ENCODE data around the gene UQCC5.

DNA sequence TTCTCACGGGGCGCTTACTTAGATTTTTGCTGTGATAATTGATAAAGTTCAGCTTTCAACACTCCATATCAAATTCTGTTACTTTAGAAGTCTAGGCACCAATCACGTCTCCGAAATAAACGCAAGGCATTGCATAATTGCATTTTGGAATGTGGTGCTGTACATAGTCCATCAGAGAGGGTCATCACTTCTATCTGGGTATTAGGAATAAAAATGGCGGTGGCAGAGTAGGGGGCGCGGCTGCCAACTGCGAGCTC is 365 bp upstream of the UQCC5 start:
- TF ChIP-seq, protein P1, sequence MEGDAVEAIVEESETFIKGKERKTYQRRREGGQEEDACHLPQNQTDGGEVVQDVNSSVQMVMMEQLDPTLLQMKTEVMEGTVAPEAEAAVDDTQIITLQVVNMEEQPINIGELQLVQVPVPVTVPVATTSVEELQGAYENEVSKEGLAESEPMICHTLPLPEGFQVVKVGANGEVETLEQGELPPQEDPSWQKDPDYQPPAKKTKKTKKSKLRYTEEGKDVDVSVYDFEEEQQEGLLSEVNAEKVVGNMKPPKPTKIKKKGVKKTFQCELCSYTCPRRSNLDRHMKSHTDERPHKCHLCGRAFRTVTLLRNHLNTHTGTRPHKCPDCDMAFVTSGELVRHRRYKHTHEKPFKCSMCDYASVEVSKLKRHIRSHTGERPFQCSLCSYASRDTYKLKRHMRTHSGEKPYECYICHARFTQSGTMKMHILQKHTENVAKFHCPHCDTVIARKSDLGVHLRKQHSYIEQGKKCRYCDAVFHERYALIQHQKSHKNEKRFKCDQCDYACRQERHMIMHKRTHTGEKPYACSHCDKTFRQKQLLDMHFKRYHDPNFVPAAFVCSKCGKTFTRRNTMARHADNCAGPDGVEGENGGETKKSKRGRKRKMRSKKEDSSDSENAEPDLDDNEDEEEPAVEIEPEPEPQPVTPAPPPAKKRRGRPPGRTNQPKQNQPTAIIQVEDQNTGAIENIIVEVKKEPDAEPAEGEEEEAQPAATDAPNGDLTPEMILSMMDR (IDR thresholded peaks at IDR 0.05) = no peak
- TF ChIP-seq POLR2A (IDR thresholded peaks at IDR 0.05) = no peak

All from Peyer's patch (tissue), 4 donors.